ENCODE results near the gene HLA-DQA1.

DNA sequence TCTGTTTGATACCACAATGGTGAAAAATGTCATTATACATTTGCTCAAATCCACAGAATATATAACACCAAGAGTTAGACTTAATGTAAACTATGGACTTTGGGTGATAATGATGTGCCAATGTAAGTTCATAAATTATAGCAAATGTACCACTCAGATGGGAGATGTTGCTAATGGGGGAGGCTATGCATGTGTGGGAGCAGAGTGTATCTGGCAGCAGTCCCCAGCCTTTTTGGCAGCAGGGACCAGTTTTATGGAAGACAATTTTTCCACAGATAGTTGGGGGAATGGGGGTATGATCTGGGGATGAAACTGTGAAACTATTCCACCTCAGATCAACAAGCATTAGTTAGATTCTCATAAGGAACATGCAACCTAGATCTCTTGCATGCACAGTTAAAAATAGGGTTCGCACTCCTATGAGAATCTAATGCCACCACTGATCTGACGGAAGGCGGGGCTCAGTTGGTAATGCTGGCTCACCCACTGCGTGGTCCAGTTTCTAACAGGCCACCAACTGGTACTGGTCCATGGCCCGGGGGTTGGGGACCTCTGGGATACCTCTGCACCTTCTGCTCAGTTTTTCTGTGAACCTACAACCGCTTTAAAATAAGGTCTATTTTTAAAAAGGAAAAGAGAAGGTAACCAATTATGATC is 8.0 kb downstream of the HLA-DQA1 start:
- TF ChIP-seq POLR2A (IDR thresholded peaks at IDR 0.05) = no peak
- TF ChIP-seq, protein P1, sequence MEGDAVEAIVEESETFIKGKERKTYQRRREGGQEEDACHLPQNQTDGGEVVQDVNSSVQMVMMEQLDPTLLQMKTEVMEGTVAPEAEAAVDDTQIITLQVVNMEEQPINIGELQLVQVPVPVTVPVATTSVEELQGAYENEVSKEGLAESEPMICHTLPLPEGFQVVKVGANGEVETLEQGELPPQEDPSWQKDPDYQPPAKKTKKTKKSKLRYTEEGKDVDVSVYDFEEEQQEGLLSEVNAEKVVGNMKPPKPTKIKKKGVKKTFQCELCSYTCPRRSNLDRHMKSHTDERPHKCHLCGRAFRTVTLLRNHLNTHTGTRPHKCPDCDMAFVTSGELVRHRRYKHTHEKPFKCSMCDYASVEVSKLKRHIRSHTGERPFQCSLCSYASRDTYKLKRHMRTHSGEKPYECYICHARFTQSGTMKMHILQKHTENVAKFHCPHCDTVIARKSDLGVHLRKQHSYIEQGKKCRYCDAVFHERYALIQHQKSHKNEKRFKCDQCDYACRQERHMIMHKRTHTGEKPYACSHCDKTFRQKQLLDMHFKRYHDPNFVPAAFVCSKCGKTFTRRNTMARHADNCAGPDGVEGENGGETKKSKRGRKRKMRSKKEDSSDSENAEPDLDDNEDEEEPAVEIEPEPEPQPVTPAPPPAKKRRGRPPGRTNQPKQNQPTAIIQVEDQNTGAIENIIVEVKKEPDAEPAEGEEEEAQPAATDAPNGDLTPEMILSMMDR (IDR thresholded peaks at IDR 0.05) = no peak
